ENCODE data around the gene SMAD4. TPM values are rescaled to one million over a fixed set of nuclear protein-coding genes. Genes with fewer than 3 reads are reported as not detected.
A peak's percentile ranks its signal among the peaks of the same experiment; 100 is the strongest.

The SMAD4 gene
- total RNA-seq, 1 experiment from 2014 or later = 48.8 TPM

- DNase-seq = peak; percentile 23 to 51
These were observed 1.7 kb upstream of the SMAD4 start for GRCh38 chr18:51028201-51028805.

GRCh38 chr18:51029378-51029693, 677 bp upstream of the SMAD4 start:
- Mint-ChIP-seq H3K36me3 (ENCODE audit: insufficient read depth, unreplicated experiment) (peaks cover 22% of the 10 kb centered on the region), H3K9me3 (ENCODE audit: unreplicated experiment) (no peaks in the 10 kb centered on the region), H3K4me3 (ENCODE audit: unreplicated experiment) (peak overlapping the region; percentile 90), H3K27me3 (ENCODE audit: insufficient read depth, unreplicated experiment) (no peaks in the 10 kb centered on the region), H3K4me1 (ENCODE audit: low read depth, unreplicated experiment) (peaks cover 7% of the 10 kb centered on the region), H3K27ac (ENCODE audit: unreplicated experiment) (peak overlapping the region; percentile 94)
- BruUV-seq (replicated peaks) = TSS peak; percentile 56
- Histone ChIP-seq H3K4me3 (ENCODE audit: low read depth, low read length) (peak overlapping the region; percentile 70), H3K27me3 (replicated peaks; ENCODE audit: control insufficient read depth, insufficient read depth, low read length) (no peaks in the 10 kb centered on the region), H3K36me3 (ENCODE audit: control insufficient read depth, insufficient read depth, low read length) (no peaks in the 10 kb centered on the region), H3K9me3 (no peaks in the 10 kb centered on the region), H3K4me1 (no peaks in the 10 kb centered on the region)
- intact Hi-C loops (cut with micrococcal nuclease; ENCODE audit: unreplicated experiment) = loop anchor here (5.0 kb wide), 1 partner anchor 62 kb away; the partner anchor contains the start of gene ELAC1
- TF ChIP-seq CTCF (IDR thresholded peaks at IDR 0.05; ENCODE audit: insufficient read depth in 1 of 2, low read depth in 1 of 2, low read length in 1 of 2, severe bottlenecking in 1 of 2, unreplicated experiment in 1 of 2) = no peak
- CTCF ChIA-PET = no interaction called here
- POLR2A ChIA-PET = interaction anchor here (1.6 to 1.7 kb wide), 2 partner anchors 15 to 20 kb away, joined by 4 to 6 read pairs; no protein-coding TSS in a partner anchor
- no peak for DNase-seq

More at GRCh38 chr18:51028201-51028805, 1.7 kb upstream of the SMAD4 start:
- peaks cover 19% of the 10 kb centered on the region for H3K36me3 Mint-ChIP-seq (ENCODE audit: insufficient read depth, unreplicated experiment)
- peaks cover 7% of the 10 kb centered on the region for H3K4me1 Mint-ChIP-seq (ENCODE audit: low read depth, unreplicated experiment)
- H3K9me3 ChIP-seq = no peaks in the 10 kb centered on the region
- ChIA-PET POLR2A (no interaction called here), CTCF (no interaction called here)
- H3K27me3 Mint-ChIP-seq (ENCODE audit: insufficient read depth, unreplicated experiment) = no peaks in the 10 kb centered on the region
- TF ChIP-seq CTCF (IDR thresholded peaks at IDR 0.05; ENCODE audit: insufficient read depth in 1 of 2, low read depth in 1 of 2, low read length in 1 of 2, severe bottlenecking in 1 of 2, unreplicated experiment in 1 of 2) = no peak
- H3K27ac Mint-ChIP-seq (ENCODE audit: unreplicated experiment) = no peak overlapping the region
- intact Hi-C loops (cut with micrococcal nuclease; ENCODE audit: unreplicated experiment) = loop anchor here (1.0 to 5.0 kb wide), 2 partner anchors 23 to 61 kb away; partner anchors contain the start of gene ELAC1
- no peak overlapping the region for H3K4me3 Mint-ChIP-seq (ENCODE audit: unreplicated experiment)
- no peaks in the 10 kb centered on the region for H3K4me1 ChIP-seq
- no peaks in the 10 kb centered on the region for H3K9me3 Mint-ChIP-seq (ENCODE audit: unreplicated experiment)
- no peaks in the 10 kb centered on the region for H3K27me3 ChIP-seq (replicated peaks; ENCODE audit: control insufficient read depth, insufficient read depth, low read length)
- H3K4me3 ChIP-seq (ENCODE audit: low read depth, low read length) = no peak overlapping the region
- BruUV-seq (replicated peaks) = no TSS peak
- H3K36me3 ChIP-seq (ENCODE audit: control insufficient read depth, insufficient read depth, low read length) = no peaks in the 10 kb centered on the region

- peak overlapping the region; percentile 94 for H3K4me3 Mint-ChIP-seq (ENCODE audit: unreplicated experiment)
- CTCF ChIA-PET = interaction anchor here (0.7 kb wide), 1 partner anchor 12 kb away, joined by 4 read pairs; no protein-coding TSS in a partner anchor
- H3K4me1 Mint-ChIP-seq (ENCODE audit: low read depth, unreplicated experiment) = peaks cover 7% of the 10 kb centered on the region
- no peaks in the 10 kb centered on the region for H3K27me3 Mint-ChIP-seq (ENCODE audit: insufficient read depth, unreplicated experiment)
- Histone ChIP-seq H3K27me3 (replicated peaks; ENCODE audit: control insufficient read depth, insufficient read depth, low read length) (no peaks in the 10 kb centered on the region), H3K4me1 (no peaks in the 10 kb centered on the region), H3K4me3 (ENCODE audit: low read depth, low read length) (peak overlapping the region; percentile 70), H3K36me3 (ENCODE audit: control insufficient read depth, insufficient read depth, low read length) (no peaks in the 10 kb centered on the region), H3K9me3 (no peaks in the 10 kb centered on the region)
- POLR2A ChIA-PET = interaction anchor here (0.8 to 1.7 kb wide), 4 partner anchors 8 to 152 kb away, joined by 3 to 6 read pairs (median 4); partner anchors contain the start of gene ME2
- no peaks in the 10 kb centered on the region for H3K9me3 Mint-ChIP-seq (ENCODE audit: unreplicated experiment)
- peak; percentile 50 to 65 for DNase-seq
- intact Hi-C loops (cut with micrococcal nuclease; ENCODE audit: unreplicated experiment) = no loop called here
- peaks cover 31% of the 10 kb centered on the region for H3K36me3 Mint-ChIP-seq (ENCODE audit: insufficient read depth, unreplicated experiment)
- H3K27ac Mint-ChIP-seq (ENCODE audit: unreplicated experiment) = peak overlapping the region; percentile 86
- no peak for TF ChIP-seq CTCF (IDR thresholded peaks at IDR 0.05; ENCODE audit: insufficient read depth in 1 of 2, low read depth in 1 of 2, low read length in 1 of 2, severe bottlenecking in 1 of 2, unreplicated experiment in 1 of 2)
- BruUV-seq (replicated peaks) = no TSS peak
These were observed 685 bp downstream of the SMAD4 start for GRCh38 chr18:51030537-51031258.

All from Caco-2 (cell line).